Activated CD4-positive, CD25-positive, alpha-beta regulatory T cell treated with anti-CD3 and anti-CD28 coated beads, Interleukin-2, amount 50 U/mL, for 16 hours (primary cell): ENCODE results near the gene TSPAN31.
"Not testable (repeated sequence)": the region's sequence is repeated elsewhere in the genome, so short reads cannot be mapped to it uniquely, and the experiment has no call there.

Source experiments
- DNase-seq: peaks from one replicate; pipeline ENCODE4 v3.0.0-alpha.2; 2020; ENCODE audit warnings: low read depth, low spot score

The TSPAN31 gene

GRCh38 chr12:57744777-57745484 lies at the start of gene TSPAN31:
Gene TSPAN31, plus strand, starts transcription at chr12:57745039. Its CDS starts 116 bp downstream, at chr12:57745155.
- DNase-seq = peak; percentile 87

- DNase-seq = no peak
These were observed 48.9 kb upstream of the TSPAN31 start for GRCh38 chr12:57695770-57696432.

GRCh38 chr12:57697076-57697475 lies 47.8 kb upstream of the TSPAN31 start:
- no peak for DNase-seq

- no peak for DNase-seq
These were observed 46.4 kb upstream of the TSPAN31 start for GRCh38 chr12:57698414-57698813.

GRCh38 chr12:57700317-57700716 lies 44.5 kb upstream of the TSPAN31 start:
- no peak for DNase-seq

GRCh38 chr12:57707250-57707649 lies 37.6 kb upstream of the TSPAN31 start:
- no peak for DNase-seq

GRCh38 chr12:57708296-57708695 lies 36.5 kb upstream of the TSPAN31 start:
- no peak for DNase-seq

- DNase-seq = no peak
These were observed 32.1 kb upstream of the TSPAN31 start for GRCh38 chr12:57712701-57713100.

GRCh38 chr12:57713209-57713608 lies 31.6 kb upstream of the TSPAN31 start:
- DNase-seq = no peak

- DNase-seq = not testable (repeated sequence)
These were observed 29.6 kb upstream of the TSPAN31 start for GRCh38 chr12:57715036-57715748.

GRCh38 chr12:57715786-57716185 lies 29.1 kb upstream of the TSPAN31 start:
- no peak for DNase-seq

GRCh38 chr12:57716305-57716704 lies 28.5 kb upstream of the TSPAN31 start:
- no peak for DNase-seq

GRCh38 chr12:57717131-57717530 lies 27.7 kb upstream of the TSPAN31 start:
- no peak for DNase-seq

GRCh38 chr12:57717846-57718640 lies 26.8 kb upstream of the TSPAN31 start:
- DNase-seq = no peak

GRCh38 chr12:57718641-57719528 lies 26.0 kb upstream of the TSPAN31 start:
- DNase-seq = no peak

- no peak for DNase-seq
These were observed 24.8 kb upstream of the TSPAN31 start for GRCh38 chr12:57719777-57720605.

- DNase-seq = no peak
These were observed 23.9 kb upstream of the TSPAN31 start for GRCh38 chr12:57720606-57721595.

- not testable (repeated sequence) for DNase-seq
These were observed 22.8 kb upstream of the TSPAN31 start for GRCh38 chr12:57721846-57722608.
